ENCODE results near the gene UTP18.
"Not testable (repeated sequence)": the region's sequence is repeated elsewhere in the genome, so short reads cannot be mapped to it uniquely, and the experiment has no call there.

Gene UTP18

DNA sequence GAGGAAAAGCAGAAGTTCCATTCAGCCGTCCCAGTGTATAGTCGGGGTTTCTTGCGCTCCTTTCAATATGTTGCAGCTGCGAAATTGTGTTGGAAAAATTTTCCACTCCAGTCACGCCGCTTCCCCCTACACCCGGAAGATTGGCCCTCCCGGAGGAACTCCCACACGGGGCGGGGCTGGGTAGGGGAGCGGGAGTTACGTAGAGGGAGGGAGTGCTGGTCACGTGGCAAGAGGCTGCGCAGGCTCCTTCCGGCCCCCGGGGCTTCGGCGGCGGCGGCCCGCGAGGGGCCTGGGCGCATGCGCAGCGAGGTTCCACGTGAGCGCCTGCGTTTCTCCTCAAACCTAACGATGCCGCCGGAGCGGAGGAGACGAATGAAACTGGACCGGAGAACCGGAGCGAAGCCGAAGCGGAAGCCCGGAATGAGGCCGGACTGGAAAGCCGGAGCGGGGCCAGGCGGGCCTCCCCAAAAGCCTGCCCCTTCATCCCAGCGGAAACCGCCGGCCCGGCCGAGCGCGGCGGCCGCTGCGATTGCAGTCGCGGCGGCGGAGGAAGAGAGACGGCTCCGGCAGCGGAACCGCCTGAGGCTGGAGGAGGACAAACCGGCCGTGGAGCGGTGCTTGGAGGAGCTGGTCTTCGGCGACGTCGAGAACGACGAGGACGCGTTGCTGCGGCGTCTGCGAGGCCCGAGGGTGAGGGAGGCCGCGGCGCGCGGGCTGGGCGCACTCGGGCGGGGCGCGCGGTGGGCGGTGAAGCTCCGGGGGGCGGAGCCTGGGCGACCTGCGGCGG is at the start of gene UTP18:
TSS of gene UTP18 (plus strand) at position 310 of the 787 bp plus-strand sequence. CDS start at position 349, 39 bp downstream.
- peak; percentile 91 for DNase-seq

DNA sequence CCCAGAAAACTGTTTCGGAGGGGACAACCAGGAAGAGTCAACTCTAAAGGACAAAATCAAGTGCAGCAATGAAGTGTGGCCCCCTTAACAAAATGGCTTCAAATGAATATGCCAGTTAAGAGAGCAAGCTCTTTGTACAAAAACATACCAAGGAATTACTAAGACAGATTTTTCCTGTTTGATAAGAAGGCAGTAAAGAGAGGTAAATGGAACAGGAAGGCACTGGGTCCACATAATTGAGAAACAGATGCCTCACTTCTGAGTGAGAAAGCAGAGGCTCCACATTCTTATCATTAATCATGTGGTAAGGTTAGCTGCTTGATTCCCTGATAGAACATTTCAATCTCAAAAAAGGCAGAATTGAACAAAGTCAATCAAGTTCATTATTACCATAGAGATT is 45.4 kb upstream of the UTP18 start:
- DNase-seq: no peak

GRCh38 chr17:51217946-51218345 is 42.4 kb upstream of the UTP18 start:
- no peak for DNase-seq

GRCh38 chr17:51221322-51221721 is 39.0 kb upstream of the UTP18 start:
- DNase-seq: no peak

DNA sequence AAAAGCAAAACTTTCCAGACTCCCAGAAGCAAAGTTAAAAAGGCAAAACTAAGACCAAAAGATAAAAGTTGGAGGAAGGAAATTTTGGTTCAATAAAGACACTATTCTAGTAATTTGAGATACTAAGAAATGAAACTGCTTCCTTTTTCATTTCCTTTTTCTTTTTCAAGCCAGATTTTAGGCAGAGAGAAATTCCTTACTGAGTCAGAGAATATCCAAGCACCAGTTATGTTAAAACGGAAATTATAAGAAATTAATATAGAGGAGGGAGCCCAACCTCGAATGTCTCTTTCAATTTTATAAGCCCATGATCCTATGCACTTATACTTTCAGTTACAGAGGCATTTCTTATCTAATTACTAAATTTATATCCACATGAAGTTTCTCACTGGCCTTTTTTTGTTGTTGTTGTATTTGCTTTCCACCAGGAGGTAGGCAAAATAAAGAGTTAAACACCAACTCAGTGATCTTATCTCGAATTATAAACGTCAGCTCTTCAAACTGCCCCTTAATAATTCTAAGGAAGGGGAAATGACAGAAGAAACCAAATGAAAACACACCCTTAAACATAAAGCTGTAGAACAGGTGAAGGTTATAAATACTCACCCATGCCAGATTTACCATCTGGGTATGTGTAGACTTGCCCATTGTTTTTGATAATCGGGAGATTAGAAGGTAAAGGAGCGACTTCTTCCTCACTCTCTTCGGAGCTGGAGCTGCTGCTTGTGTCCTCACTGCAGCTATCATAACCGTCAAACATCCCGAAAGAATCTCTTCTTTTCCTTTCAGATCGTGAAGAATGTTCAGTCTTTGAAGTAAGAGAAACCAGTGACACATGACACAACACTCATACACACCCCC is 35.7 kb upstream of the UTP18 start:
- DNase-seq: no peak

DNA sequence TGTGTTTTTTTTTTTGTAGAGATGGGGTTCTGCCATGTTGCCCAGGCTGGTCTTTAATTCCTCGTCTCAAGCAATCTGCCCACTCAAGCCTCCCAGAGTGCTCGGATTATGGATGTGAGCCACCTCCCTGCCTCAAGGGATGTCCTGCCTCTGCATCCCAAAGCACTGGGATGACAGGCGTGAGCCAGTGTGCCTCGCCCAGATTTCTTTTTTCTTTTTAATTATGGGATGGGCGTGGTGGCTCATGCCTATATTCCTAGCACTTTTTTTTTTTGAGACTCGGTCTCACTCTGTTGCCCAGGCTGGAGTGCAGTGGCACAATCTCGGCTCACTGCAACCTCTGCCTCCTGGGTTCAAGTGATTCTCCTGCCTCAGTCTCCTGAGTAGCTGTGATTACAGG is 34.8 kb upstream of the UTP18 start:
- DNase-seq: not testable (repeated sequence)

DNA sequence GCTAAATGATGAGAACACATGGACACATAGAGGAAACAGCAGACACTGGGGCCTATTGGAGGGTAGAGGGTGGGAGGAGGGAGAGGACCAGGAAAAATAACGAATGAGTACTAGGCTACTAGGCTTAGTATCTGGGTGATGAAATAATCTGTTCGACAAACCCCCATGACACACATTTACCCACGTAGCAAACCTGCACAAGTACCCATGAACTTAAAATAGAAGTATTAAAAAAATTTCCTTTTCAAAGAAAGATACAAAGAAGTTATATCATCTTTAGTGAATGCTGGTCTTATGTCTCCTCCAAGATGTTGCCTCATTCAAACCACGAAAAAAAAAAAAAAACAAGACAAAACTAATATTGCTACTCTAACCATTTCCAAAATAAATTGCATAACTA is 32.2 kb upstream of the UTP18 start:
- DNase-seq: no peak

- no peak for DNase-seq
Observed at GRCh38 chr17:51229889-51230288, 30.5 kb upstream of the UTP18 start.

GRCh38 chr17:51230306-51230705 is 30.0 kb upstream of the UTP18 start:
- no peak for DNase-seq

DNA sequence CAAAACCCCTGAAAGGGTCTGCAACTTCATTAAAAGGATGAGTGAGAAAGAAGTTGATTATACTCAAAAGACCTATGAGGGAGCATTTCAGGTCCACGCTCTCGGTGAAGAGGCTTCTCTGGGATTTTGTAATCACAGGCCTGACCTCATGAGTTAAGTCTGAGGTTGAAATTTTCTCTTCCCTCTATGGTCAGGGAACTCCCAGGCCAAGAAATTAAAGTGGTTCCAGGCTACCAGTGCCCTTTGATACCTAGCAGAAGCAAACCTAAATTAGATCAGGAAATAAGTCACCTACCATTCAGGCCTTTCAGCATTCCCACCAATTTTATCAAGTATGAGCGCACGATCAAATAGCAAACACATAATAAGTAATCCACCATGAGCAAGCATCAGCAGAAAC is 28.3 kb upstream of the UTP18 start:
- no peak for DNase-seq

DNA sequence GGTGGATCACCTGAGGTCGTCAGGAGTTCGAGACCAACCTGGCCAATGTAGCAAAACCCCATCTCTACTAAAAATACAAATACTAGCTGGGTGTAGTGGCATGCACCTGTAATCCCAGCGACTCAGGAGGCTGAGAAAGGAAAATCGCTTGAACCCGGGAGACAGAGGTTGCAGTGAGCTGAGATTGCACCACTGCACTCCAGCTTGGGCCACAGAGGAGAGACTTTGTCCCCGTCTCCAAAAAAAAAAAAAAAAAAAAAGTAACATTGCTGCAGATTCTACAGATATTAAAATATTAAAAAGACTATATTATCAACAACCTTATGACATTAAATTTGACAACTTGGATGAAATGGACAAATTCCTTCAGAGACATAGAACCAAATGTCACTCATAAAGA is 26.2 kb upstream of the UTP18 start:
- DNase-seq: no peak

DNA sequence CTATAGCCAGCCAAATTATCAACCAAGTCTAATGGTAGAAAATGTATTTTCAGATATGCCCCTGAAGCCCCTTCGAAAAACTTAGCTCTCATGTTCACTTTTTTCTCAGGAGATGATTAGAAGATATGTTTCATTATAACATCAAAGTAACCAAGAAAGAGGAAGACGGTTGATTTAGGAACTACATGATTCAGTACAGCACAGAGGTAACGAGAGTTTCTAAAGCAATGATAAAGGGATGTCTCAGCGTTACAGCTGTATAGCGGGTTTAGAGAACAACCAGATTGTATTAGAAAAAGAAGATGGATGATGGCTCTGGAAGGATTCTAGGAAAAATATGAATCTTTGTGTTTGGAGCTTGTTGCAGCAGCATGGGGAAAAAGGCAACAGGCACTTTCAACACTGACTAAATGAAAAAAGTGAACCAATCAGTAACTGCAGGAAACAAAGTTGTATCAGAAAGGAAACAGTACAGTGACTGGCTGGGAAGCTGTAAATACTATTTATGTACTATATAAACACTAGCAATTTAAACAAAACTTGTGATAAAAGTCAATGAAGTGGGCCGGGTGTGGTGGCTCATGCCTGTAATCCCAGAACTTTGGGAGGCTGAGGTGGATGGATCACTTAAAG is 22.0 kb upstream of the UTP18 start:
- DNase-seq: no peak

GRCh38 chr17:51240275-51240674 is 20.1 kb upstream of the UTP18 start:
- DNase-seq: no peak

- DNase-seq: no peak
Observed at GRCh38 chr17:51244041-51244440, 16.3 kb upstream of the UTP18 start.

DNA sequence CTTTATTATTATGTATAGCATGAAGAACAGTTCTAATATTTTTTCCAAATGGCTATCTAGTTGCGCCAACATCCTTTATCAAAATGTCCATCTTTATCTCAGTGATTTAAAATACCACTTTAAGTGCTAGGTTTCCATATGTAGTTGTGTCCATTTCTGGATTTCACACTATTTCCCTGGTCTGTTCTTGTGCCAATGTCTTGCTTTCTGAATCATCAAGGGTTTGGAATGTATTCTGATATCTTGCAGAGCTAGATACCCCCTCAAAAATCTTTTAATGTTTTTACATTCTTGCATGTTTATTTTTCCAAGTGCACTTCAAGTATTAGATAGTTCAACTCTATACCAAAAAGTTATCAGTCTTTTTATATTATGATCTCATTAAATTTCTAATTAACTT is 14.8 kb upstream of the UTP18 start:
- DNase-seq: no peak

- DNase-seq: no peak
Observed at GRCh38 chr17:51250314-51250840, 10.0 kb upstream of the UTP18 start.

DNA sequence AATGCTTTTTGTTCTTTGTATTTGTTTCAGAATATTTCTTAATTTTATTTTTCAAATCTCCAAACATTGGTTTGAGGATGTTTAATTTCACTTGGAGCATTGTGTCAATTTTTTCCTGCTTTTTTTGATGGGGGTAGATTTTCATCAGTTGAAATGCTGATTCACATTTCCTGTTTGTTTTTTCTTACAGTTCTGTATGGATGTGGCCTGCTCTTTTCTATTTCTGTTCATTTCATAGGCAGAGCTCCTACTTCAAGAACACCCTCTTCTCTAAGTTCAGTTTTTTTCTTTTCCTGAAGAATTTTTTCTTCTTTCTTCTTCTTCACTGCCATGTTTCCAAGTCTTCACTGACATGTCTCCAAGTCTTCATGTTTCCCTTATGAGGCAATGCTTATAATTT is 9.3 kb upstream of the UTP18 start:
- DNase-seq: no peak

DNA sequence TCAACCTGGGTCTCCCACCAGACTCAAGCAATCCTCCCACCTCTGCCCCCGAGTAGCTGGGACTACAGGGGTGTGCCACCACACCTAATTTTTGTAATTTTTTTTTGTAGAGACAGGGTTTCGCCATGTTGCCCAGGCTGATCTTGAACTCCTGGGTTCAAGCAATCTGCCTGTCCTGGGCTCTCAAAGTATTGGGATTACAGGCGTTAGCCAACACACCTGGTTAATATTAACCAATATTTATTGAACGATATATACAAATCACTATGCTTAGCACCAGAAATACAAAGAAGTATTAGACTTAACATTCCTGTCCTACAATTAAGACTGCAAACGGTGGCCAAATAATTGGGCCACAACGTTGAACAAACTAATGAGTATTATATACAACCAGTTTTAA is 4.7 kb upstream of the UTP18 start:
- no peak for DNase-seq

DNA sequence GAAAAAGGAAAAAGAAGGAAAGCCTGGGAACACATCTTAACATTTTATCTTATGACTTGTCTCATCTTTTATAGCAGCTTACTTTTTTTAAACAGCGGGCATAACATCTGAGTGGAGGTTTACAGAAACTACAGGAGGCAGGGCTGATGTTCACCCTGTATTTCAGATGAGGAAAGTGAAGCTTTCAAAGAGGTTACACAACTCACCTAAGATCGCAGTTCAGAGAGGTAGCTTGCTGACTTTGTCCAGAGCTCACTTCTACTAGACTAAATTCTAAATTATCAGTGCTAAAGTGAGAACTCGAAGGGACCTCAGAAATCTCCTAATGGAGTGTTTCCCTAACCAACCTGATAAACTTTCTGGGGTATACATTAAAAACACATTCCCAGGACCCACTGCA is 4.2 kb upstream of the UTP18 start:
- no peak for DNase-seq

DNA sequence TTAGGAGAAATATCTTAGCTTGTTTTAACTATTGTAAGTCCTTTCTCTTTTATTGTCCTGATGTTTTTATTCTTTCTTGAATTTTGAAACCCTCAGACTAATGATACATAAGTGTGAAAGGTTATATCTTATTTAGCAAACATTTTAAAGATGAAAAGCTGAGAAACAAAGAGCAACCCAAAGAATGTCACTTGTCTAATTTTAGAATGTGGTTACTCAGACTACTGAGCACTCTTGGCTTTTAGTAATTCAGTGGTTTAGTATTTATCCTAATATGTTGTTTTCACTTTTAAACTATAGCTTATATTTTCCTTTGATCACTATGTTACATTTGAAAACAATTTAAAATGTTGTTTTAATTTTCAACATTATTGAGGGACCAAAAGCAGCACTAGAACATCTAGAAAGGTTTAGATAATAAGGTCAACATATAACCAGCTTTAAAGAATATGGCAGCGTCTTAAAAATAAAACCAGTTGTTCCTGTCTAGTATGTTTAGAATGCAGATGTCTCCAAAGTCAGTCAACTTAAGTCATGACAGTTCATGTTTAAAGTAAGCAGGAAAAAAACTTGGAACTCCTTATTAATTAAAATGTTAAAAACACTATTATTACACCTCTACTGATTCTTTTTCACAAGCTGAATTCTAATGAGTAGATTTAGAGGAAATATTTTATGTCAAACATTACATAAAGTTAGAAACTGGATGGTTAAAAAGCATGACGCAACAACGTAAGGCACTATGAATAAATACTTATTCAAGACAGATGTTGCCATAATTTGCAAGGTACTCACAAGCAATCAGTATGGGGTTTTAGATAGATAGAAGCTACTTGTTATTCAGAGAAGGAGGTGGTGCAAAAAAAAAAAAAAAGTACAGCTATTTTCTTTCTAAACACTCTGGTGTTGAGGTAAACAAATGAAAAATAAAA is 2.9 kb upstream of the UTP18 start:
- DNase-seq: no peak

DNA sequence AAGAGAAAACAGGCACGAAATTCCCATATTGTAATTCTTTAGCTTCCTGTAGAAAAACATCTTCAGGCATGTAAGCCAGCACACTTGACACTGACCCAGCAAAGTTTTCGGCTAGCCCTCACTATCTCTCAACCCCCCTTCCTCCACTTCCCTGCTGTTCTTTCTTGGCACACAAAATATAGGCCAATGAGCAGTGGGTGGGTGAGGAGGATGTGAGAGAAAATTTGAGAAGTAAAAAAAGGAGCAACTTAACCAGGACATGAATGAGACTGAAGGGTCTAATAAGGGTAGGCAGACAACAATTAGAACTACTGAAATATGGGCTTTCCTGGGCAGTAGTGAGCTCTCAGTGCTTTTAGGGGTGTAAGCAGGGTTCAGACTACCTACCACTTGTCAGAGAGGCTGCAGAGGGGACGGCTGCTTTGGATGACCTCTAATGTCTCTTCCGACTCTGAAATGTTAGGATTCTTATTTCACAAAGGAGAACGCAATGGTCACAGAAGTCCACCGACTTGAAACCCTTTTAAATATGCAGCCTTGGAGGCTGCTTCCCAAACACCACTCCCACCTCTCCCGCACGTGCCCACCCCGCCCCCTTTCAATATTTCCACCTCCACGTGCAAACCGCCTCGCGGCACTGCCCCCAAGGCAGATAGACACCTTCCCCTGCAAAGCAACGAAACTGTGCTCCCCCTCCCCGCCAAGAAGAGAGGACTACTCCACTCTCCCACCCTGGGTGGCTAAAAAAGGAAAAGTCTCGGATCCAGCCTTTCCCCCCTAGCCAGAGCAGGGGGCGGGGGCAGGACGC is 1.4 kb upstream of the UTP18 start:
- DNase-seq: no peak
